DMS114 treated with DMSO at 0.1 percent for 48 hours (cell line): ENCODE measurements around the gene ACTL10.
"Not testable (repeated sequence)": the region's sequence is repeated elsewhere in the genome, so short reads cannot be mapped to it uniquely, and the experiment has no call there.

Experiments
- DNase-seq: peaks from one replicate; lab custom pipeline; 2025; ENCODE audit not compliant: unreplicated experiment; lab: John Stamatoyannopoulos, UW

Gene ACTL10

DNA sequence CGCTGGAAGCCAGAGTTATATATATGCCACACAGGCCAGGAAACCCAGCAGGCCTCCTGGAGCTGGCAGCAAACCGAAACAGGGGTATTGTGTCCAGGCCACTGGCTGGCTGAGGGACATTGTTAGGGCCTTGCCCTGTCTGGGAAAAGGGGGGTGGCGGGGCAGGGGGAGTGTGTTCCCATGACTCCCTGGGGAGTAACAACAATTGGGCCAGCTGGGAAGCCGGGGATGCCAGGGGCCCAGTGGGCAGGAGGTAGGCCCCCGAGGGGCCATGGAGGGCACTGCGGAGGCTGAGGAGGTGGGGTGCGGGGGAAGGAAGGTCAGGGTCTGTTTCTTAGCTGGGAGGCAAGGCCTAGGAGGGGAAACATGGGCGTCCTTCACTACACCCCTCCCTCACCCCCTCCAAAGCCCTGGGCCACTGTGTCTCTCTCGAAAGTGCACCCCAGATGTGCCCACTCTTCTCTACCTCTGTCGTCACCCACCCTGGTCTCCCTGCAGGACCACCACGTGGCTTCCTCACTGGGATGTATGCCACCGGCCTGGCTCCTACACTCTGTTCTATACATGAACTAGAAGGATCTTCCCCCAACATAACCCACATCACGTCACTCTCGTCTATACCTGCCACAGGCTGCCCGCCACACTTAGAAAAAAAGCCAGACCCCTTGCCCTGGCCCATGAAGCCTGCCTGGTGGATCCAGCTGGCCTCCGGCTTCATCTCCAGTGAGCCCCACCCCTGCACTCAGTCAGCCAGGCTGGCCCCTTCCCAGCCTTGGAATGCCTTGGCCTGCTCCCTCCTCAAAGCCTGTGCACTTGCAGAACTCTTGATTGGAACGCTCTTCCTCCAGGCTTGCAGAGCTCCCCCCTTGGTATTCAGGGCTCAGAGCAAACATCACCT lies 27.2 kb downstream of the ACTL10 start:
- DNase-seq: no peak

DNA sequence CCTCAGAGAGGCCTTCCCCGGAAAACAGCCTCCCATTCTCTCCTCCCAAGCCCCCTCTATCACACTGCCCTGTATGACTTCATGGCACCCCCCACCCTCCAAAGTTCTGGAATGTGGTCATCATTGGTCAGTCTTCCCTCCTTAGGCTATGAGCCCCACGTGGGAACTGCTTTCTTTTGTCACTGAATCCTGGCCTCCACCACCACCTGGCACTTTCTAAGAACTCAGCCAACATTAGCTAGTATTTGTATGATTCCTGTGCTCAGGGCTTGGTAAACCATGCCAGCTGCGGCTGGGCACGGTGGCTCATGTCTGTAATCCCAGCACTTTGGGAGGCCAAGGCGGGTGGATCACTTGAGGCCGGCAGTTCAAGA lies 27.9 kb downstream of the ACTL10 start:
- DNase-seq: no peak

DNA sequence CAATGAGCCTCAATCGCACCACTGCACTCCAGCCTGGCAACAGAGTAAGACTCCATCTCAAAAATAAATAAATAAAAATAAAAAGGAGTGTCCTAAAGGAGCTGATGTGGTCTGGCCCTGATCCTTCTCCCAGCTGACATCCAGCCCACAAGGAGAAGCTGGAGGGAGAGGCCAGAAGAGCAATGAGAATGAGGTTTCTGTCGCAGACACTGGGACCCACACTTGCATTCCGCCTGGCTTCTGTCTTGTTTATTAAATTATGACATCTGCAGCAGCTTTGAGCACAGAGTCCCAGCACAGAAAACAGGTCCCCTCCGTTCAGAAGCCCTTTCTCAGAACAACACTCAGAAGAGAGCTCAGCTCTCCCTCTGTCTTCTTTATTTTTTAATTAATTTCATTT lies 29.7 kb downstream of the ACTL10 start:
- no peak for DNase-seq

DNA sequence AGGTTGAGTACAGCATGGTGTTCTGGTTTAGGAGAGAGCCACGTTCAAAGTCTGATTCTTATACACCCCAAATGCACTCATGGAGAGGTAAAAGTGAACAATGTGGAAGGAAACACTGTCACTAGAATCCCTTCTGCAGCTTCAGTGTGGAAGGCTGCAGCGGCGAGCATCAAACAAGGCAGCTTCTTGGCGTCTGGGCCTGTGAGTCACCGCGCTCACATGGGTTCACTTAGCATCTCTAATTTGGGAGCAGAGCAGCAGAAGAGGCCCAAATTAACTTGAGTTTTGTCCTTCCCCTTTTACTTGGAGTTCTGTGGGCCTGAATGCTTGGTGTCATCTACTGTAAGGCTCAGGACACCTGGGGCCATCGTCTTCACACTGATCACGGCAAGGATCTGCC lies 30.4 kb downstream of the ACTL10 start:
- DNase-seq: no peak

DNA sequence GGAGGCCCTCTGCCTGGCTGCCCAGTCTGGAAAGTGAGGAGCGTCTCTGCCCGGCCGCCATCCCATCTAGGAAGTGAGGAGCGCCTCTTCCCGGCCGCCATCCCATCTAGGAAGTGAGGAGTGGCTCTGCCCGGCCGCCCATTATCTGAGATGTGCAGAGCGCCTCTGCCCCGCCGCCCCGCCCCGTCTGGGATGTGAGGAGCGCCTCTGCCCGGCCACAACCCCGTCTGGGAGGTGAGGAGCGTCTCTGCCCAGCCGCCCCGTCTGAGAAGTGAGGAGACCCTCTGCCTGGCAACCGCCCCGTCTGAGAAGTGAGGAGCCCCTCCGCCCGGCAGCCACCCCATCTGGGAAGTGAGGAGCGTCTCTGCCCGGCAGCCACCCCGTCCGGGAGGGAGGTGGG lies 32.2 kb downstream of the ACTL10 start:
- DNase-seq: not testable (repeated sequence)

DNA sequence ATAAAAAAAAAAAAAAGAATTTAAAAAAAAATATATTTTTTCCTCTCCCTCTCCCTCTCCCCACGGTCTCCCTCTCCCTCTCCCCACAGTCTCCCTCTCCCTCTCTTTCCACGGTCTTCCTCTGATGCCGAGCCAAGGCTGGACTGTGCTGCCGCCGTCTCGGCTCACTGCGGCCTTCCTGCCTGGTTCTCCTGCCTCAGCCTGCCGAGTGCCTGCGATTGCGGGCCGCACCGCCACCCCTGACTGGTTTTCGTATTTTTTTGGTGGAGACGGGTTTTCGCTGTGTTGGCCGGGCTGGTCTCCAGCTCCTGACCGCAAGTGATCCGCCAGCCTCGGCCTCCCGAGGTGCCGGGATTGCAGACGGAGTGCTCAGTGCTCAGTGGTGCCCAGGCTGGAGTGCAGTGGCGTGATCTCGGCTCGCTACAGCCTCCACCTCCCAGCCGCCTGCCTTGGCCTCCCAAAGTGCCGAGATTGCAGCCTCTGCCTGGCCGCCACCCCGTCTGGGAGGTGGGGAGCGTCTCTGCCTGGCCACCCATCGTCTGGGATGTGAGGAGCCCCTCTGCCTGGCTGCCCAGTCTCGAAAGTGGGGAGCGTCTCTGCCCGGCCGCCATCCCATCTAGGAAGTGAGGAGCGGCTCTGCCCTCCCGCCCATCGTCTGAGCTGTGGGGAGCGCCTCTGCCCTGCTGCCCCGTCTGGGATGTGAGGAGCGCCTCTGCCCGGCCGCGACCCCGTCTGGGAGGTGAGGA lies 34.1 kb downstream of the ACTL10 start:
- DNase-seq: not testable (repeated sequence)

DNA sequence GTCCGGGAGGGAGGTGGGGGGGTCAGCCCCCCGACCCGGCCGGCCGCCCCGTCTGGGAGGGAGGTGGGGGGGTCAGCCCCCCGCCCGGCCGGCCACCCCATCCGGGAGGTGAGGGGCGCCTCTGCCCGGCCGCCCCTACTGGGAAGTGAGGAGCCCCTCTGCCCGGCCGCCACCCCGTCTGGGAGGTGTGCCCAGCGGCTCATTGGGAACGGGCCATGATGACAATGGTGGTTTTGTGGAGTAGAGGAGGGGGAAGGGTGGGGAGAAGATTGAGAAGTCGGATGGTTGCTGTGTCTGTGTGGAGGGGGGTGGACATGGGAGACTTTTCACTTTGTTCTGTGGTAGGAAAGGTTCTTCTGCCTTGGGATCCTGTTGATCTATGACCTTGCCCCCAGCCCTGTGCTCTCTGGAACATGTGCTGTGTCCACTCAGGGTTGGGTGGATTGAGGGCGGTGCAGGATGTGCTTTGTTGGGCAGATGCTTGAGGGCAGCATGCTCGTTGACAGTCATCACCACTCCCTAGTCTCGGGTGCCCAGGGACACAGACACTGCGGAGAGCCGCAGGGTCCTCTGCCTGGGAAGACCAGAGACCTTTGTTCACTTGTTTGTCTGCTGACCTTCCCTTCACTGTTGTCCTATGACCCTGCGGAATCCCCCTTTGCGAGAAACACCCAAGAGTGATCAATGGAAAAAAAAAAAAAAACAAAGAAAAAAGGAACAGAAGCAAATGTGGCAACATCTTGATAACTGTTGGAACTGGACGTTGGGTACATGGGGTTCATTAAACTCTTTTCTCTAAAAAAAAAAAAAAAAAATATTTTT lies 35.1 kb downstream of the ACTL10 start:
- no peak for DNase-seq

DNA sequence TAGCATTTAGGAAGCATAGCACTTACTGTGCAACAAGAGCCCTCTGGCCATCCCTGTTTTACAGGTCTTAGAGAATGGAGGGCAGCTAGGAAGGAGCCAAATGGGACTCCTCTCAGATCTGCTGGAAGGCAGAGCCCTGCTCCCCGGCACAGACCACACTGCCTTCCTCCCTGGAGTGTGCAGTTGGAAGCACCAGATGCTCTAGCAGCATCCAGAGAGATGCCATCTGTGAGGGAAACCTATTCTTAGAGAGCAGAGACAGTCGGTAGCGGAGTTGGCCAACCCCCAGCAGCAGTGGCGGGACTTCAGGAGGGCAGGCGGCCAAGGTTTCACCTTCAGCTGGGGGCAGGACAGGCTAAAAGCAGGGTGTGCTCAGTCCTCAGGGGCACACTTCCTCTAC lies 36.1 kb downstream of the ACTL10 start:
- no peak for DNase-seq

DNA sequence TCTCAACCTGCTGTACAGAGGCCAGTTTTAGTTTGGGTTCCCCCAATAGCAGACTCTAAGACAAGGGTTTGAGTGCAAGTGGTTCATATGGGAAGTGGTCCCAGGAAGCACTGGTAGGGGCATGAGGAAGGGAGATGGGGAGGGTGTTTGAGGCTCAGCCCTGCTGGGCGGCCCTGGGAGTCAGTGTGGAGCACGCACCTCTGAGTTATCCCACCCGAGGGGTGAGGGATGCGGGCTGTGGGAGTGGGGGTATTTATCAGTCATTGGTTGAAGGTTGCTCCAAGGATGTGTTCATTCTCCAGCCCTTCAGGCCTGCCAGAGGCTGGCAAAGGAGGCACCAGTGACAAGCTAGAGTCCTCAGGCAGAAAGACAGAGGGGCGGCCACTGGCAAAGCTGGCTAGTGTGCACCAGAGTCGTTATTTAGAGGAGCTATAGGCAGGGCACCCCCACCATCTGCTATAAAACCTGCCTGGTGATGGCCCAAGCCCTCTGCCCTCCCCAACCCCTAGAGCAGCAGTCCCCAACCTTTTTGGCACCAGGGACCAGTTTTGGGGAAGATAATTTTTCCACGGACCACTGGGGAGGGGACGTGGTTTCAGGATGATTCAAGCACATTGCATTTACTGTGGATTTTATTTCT lies 36.9 kb downstream of the ACTL10 start:
- DNase-seq: no peak

DNA sequence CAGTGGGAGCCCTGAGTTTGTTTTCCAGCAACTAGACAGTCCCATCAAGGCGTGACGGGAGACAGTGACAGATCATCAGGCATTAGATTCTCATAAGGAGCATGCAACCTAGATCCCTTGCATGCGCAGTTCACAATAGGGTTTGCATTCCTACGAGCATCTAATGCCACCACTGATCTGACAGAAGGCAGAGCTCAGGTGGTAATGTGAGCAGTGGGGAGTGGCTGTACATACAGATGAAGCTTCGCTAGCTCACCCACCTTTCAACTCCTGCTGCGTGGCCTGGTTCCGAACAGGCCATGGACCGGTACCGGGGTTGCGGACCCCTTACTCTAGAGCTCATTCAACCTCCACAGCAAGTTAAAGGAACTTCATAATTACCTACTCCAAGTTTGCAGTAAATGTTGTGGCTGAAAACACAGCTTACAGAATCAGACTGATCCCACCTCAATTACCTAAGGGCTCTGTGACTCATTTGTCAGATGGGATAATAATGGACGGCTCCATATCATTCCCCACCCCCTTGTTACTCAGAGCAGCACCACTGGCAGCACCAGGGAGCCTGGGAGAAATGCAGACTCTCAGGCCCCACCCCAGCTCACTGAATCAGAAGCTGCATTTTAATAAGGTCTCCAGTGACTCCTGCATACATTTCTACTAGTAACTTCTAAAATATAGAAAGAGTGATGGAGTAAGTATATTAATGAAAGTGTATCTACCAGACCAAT lies 37.6 kb downstream of the ACTL10 start:
- DNase-seq: no peak

DNA sequence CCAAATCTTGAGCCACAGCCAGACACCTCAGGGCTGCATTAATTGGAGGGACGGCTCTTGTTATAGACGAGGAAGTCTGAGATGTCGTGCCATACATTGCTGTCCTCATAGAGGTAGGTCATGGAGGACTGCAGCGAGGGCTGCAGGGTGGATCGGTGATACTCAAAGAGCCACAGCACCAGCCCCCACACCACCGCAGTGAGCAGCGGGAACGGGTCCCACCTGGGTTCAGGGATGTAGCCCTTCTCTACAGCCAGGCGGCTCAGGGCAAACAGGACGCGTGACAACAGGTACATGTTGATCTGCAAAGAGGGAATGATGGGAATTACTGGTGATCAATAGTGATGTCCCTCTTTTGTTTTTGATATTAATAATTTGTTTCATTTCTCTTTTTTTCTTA lies 40.9 kb downstream of the ACTL10 start:
- no peak for DNase-seq

DNA sequence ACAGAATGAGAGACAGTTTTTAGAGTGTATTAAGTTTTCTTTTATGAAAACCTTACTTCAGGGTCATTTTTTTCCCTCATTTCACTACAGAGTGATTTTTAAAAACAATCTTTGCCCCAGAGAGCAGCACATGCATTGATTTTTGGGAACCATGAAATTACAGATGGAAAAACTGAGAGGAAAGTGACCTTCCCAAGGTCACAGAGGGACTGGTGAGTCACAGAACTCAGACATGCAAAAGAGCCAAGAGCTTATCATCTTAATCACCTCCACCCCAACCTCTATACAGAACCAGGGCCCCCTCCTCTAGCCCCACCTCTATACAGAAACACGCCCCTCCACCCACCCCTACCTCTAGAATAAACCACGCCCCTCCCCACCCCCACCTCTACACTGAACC lies 42.7 kb downstream of the ACTL10 start:
- no peak for DNase-seq

DNA sequence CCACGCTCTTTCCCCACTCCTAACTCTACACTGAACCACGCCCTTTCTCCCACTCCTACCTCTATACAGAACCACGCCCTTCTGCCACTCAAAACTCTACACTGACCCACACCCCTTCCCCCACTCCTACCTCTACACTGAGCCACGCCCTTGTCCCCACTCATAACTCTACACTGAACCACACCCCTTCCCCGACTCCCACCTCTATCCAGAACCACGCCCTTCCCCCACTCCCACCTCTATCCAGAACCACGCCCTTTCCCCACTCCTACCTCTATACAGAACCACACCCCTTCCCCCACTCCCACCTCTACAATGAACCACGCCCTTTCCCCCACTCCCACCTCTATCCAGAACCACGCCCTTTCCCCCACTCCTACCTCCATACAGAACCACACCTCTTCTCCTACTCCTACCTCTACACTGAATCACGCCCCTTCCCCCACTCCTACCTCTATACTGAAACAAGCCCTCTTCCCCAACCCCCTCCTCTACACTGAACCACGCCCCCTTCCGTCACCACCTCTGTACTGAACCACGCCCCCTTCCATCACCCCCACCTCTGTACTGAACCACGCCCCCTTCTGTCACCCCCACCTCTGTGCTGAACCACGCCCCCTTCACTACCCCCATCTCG lies 43.3 kb downstream of the ACTL10 start:
- DNase-seq: no peak

DNA sequence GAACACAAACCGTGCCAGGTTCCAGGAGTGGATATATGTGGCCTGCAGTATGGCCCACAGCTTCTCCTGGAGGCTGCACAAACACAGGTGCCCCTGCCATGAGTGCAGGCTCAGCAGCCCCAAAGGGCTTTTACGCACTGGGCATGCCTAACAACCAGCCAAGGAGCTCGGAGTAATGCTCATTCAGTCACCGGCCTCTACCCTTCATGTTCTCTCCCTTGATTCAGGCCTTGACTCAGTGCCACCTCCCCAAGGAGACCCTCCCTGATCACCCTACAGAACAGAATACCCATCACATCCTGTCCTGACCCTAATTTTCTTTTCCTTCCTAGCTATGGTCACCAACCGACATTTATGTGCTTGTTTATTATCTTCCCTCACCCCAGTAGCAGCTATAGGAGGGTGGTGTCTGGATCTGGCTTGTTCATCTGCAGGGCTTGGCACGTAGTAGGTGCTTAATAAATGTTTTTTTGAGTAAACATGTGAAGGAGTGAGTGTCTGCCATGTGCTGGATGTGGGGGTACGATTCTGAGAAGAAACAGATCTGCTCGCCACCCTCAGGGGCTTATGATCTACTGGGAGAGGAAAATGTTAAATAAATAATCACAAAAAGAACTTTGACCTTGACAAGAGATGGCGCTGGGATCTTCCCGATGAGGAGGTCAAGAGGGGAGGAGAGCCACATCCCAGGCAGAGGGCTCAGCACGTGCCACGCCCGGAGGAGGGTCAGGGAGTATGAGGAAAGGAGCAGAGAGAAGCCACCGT lies 44.1 kb downstream of the ACTL10 start:
- DNase-seq: no peak

DNA sequence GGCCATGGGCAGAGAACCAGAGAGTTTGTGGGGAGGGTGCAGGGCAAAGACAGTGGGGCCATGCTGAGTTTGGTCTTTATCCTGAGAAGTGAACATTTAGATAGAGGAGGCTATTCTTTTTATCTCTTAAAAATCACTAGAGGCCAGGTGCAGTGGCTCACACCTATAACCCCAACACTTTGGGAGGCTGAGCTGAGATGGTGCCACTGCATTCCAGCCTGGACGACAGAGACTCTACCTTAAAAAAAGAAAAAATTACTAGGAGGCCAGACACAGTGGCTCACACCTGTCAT lies 44.6 kb downstream of the ACTL10 start:
- DNase-seq: no peak

DNA sequence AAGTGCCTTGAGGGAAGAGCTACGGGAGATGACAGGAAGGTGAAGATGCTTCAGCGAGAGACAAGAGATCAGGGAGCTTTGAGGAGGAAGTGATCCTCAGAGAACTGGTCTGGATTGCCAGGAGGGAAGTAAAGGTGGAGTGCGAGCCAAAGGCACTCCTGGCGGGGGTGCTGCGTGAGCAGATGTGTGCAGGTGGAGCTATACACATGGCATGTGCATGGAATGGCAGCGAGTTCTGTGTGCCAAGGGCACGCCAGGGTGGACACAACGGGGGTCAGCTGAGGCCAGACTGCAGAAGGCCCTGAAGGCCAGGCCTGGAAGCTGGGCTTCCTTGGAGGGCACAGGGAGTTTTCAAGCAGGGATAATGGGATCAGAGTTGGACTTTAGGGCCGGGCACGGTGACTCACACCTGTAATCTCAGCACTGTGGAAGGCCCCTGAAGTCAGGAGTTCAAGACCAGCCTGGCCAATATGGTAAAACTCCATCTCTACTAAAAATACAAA lies 47.2 kb downstream of the ACTL10 start:
- no peak for DNase-seq

DNA sequence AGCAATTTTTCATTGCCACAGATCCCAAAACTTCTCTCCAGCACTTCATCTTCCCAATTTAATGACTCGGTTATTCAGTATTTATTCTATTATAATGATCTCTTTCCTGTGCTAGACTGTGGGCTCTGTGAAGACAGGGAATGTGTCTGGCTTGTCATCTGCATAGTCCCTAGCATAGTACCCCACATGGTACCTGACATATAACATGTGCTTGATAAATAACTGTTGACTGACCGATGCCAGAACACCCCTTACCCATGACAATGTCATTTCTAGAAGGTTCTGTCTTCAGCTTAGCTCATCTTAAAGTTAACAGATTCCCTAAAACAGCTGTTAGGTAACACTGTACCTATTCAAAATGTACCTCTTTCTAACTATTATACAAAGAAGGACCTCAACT lies 49.8 kb downstream of the ACTL10 start:
- no peak for DNase-seq
